Kidney epithelial cell (primary cell): ENCODE measurements around the gene ANKRD40CL. TPM values are rescaled to one million over a fixed set of nuclear protein-coding genes. Genes with fewer than 3 reads are reported as not detected.

Source experiments
- DNase-seq: peaks from one replicate; pipeline ENCODE4 v3.0.0-alpha.2; 2010; ENCODE audit warnings: low read depth
- H3K27me3 ChIP-seq: 2 replicates; pipeline ENCODE4 v1.6.0; 2011; ENCODE audit warnings: low read length; ENCODE audit not compliant: control insufficient read depth, insufficient read depth
- H3K36me3 ChIP-seq: 2 replicates; pipeline ENCODE4 v1.5.1; 2011; ENCODE audit warnings: low read length; ENCODE audit not compliant: control insufficient read depth, insufficient read depth
- H3K4me3 ChIP-seq: 2 replicates; pipeline ENCODE4 v1.5.1; 2011; ENCODE audit warnings: low read depth, mild to moderate bottlenecking, control low read depth, low read length
- total RNA-seq: library from RNA; depleted of rRNA; stranded (reverse); fragments of >200 nt; gene quantifications from 2 replicates; pipeline ENCODE4 v1.2.3, GENCODE V29; 2015
- TF ChIP-seq, protein P1 (sequence below): IDR thresholded peaks from 2 replicates; pipeline ENCODE4 v1.5.1; 2011; ENCODE audit warnings: mild to moderate bottlenecking, moderate library complexity, low read length, control low read depth, inconsistent platforms; ENCODE audit not compliant: insufficient read depth, poor library complexity, severe bottlenecking

Gene ANKRD40CL
- total RNA-seq, 1 donor from 2014 or later, result not detected

DNA sequence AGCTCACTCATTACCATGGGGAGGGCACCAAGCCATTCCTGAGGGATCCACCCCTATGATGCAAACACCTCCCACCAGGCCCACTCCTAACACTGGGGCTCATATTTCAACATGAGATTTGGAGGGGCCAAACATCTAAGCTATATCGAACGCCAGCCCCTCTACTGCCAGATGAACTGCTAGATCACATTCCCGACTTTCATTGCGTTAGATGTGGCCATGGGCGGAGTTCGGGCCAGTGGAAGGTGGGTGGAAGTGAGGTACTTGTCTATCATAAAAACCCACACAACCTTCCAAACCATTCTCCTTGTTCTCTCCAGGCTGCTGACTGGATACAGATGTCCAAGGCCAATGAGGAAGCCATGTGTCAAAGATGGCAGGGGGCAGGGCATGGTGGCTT is 27.0 kb upstream of the ANKRD40CL start:
- TF ChIP-seq, protein P1, sequence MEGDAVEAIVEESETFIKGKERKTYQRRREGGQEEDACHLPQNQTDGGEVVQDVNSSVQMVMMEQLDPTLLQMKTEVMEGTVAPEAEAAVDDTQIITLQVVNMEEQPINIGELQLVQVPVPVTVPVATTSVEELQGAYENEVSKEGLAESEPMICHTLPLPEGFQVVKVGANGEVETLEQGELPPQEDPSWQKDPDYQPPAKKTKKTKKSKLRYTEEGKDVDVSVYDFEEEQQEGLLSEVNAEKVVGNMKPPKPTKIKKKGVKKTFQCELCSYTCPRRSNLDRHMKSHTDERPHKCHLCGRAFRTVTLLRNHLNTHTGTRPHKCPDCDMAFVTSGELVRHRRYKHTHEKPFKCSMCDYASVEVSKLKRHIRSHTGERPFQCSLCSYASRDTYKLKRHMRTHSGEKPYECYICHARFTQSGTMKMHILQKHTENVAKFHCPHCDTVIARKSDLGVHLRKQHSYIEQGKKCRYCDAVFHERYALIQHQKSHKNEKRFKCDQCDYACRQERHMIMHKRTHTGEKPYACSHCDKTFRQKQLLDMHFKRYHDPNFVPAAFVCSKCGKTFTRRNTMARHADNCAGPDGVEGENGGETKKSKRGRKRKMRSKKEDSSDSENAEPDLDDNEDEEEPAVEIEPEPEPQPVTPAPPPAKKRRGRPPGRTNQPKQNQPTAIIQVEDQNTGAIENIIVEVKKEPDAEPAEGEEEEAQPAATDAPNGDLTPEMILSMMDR, result no peak
- H3K4me3 ChIP-seq, result no peak overlapping the region
- H3K27me3 ChIP-seq, result no peaks in the 10 kb centered on the region
- no peaks in the 10 kb centered on the region for H3K36me3 ChIP-seq
- no peak for DNase-seq

DNA sequence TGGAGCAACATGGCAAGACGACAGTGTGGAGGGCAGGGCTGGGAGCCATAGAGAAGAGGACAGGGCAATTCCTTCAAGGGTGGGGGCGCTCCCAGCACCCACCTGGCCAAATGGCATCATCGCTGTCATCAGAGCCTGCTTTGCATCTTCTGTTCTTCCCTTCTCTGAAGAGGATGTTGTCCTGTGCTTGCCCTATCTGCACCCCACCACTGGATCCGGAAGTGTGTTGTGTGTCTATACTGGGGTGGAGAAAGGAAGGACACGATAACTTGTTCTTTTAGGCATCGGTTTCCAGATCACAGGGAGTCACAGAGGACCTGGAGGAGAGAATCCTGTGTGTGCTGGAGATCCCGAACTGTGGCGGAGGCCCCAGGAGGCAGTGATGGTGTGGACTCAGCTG is 25.7 kb upstream of the ANKRD40CL start:
- H3K4me3 ChIP-seq, result no peak overlapping the region
- TF ChIP-seq, protein P1, result no peak
- H3K27me3 ChIP-seq, result no peaks in the 10 kb centered on the region
- H3K36me3 ChIP-seq, result no peaks in the 10 kb centered on the region
- DNase-seq, result no peak

DNA sequence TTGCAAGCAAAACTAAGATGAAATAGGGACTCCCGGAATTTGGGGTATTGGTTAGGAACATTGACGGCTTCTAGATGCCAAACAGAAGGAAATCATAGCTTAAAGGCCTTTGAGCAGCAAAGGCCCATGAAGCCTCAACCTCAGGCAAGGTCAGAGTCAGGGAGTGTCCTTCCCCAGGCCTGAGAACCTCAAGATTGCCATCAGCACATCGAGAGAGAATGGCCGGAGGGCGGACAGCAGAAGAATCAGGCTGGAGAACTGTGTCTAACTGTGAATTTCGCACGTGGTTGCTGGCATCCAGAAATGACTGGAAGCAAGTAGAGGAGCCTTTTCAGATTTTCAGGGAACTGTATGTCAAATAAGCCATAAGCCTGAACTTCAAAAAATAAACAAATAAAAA is 24.8 kb upstream of the ANKRD40CL start:
- Histone ChIP-seq H3K27me3 (no peaks in the 10 kb centered on the region), H3K4me3 (no peak overlapping the region), H3K36me3 (no peaks in the 10 kb centered on the region)
- TF ChIP-seq, protein P1, result no peak
- DNase-seq, result no peak

DNA sequence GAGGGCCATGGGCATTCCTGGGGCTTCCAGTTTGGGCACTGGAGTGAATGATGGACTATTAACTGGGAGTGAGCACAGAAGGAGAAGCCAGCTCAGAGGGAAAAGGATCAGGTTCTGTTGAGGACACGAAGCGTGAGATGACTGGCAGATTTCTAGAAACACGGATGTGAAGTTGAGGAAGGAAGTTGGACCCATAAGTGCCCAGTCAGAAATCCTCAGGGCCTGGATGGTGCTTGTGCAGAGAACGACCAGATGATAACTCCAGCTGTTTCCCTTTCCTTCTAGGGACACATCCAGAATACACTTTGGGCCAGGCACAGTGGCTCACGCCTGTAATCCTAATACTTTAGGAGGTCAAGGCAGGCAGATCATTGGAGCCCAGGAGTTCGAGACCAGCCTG is 23.3 kb upstream of the ANKRD40CL start:
- Histone ChIP-seq H3K36me3 (no peaks in the 10 kb centered on the region), H3K4me3 (no peak overlapping the region), H3K27me3 (no peaks in the 10 kb centered on the region)
- DNase-seq, result no peak
- TF ChIP-seq, protein P1, result no peak

DNA sequence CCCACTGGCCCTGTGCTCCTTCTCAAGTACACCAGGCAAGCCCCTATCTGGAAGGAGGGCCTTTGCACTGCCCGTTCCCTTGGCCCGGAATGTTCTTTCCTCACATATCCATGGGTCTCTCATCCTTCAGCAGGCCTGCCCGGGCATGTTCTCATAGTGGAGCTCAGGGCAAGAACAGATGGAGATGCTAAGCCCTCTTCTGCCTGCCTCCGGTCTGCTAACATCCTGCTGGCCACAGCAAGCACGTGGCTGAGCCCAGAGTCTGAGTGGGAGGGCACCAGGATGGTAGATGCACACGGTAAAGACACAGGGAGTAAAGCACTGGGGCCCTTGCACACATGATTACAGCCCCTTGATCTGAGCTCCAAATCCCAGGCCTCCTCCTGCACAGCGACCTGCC is 19.8 kb upstream of the ANKRD40CL start:
- Histone ChIP-seq H3K4me3 (no peak overlapping the region), H3K36me3 (no peaks in the 10 kb centered on the region), H3K27me3 (no peaks in the 10 kb centered on the region)
- DNase-seq, result no peak
- TF ChIP-seq, protein P1, result no peak

DNA sequence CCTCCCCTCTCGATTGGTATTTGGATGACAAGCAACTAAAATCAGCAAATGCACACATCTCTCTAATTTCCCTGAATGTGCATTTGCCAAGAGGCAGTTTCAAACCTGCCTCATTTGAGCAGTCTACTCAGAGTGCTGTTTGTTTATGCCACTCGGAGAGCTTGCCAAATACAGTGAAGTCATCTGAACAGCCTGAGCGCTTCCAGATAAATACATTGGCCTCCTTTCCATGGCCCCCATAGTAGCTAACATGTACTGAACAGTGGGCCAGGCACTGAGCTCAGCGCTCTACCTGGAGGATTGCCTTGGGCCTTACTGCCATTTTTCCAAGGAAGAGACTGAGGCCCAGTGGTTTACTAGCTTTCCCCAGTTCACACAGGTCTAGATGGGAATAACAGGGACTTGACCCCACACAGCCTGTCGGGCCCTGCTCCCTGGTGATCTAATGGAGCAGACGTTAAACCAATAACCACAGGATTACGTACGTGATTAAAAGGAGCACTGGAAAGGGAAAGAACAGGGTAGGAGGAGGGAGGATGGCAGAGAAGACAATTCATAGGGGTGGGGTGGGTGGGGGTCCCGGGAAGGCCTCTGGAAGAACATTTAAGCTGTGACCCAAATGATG is 18.7 kb upstream of the ANKRD40CL start:
- H3K4me3 ChIP-seq, result no peak overlapping the region
- DNase-seq, result no peak
- TF ChIP-seq, protein P1, result no peak
- H3K27me3 ChIP-seq, result peaks cover 3% of the 10 kb centered on the region
- H3K36me3 ChIP-seq, result no peaks in the 10 kb centered on the region
